Epithelial cell of esophagus (primary cell): Measurements from ENCODE around the gene NPTXR.

Experiments
- DNase-seq: peaks from one replicate; pipeline ENCODE4 v3.0.0; 2010; ENCODE audit warnings: low read depth
- H3K4me3 ChIP-seq: 2 replicates; pipeline ENCODE4 v1.5.1; 2011; ENCODE audit warnings: mild to moderate bottlenecking, low read length, control low read depth
- CTCF ChIP-seq: IDR thresholded peaks from 2 replicates; pipeline ENCODE4 v1.5.1; 2011; ENCODE audit warnings: low read depth, mild to moderate bottlenecking, low read length, control low read depth, inconsistent platforms; ENCODE audit not compliant: insufficient read depth; ENCODE audit errors: missing control alignments

The NPTXR gene

GRCh38 chr22:38782402-38783094, 61.3 kb downstream of the NPTXR start:
- peak; percentile 75 for DNase-seq
- TF ChIP-seq CTCF = no peak
- H3K4me3 ChIP-seq = no peak overlapping the region

GRCh38 chr22:38781033-38781432, 62.8 kb downstream of the NPTXR start:
- DNase-seq = no peak
- no peak overlapping the region for H3K4me3 ChIP-seq
- TF ChIP-seq CTCF = no peak

- no peak for TF ChIP-seq CTCF
- no peak for DNase-seq
- H3K4me3 ChIP-seq = no peak overlapping the region
These were observed 66.6 kb downstream of the NPTXR start for GRCh38 chr22:38777087-38777671.

GRCh38 chr22:38776086-38776485, 67.7 kb downstream of the NPTXR start:
- DNase-seq = no peak
- no peak for TF ChIP-seq CTCF
- H3K4me3 ChIP-seq = no peak overlapping the region

GRCh38 chr22:38775656-38776055, 68.2 kb downstream of the NPTXR start:
- no peak overlapping the region for H3K4me3 ChIP-seq
- TF ChIP-seq CTCF = no peak

GRCh38 chr22:38774496-38775166, 69.2 kb downstream of the NPTXR start:
- no peak overlapping the region for H3K4me3 ChIP-seq
- peak; percentile 68 for DNase-seq
- no peak for TF ChIP-seq CTCF

More at GRCh38 chr22:38775656-38776055, 68.2 kb downstream of the NPTXR start:
- no peak for DNase-seq
